CD4-positive, alpha-beta memory T cell (primary cell): ENCODE measurements around the gene SH2D4B. TPM values are rescaled to one million over a fixed set of nuclear protein-coding genes. Genes with fewer than 3 reads are reported as not detected.

ENCODE experiments used
- CTCF ChIA-PET: fragments of 350-600 bp; sonication (Branson Sonifier 250); formaldehyde crosslinking; loops from one replicate; lab custom pipeline; 2021; ENCODE audit warnings: inconsistent platforms; ENCODE audit not compliant: partially characterized antibody; lab: Charles Lee
- POLR2A ChIA-PET: fragments of 350-600 bp; sonication (Branson Sonifier 250); formaldehyde crosslinking; loops from one replicate; lab custom pipeline; 2021; ENCODE audit not compliant: partially characterized antibody; lab: Charles Lee
- DNase-seq, 5 donors: peaks; one replicate each; pipeline versions ENCODE4 v3.0.0 to v3.0.0-alpha.2; 2020 to 2022; ENCODE audit warnings: mixed read lengths in 1 of 5
- H3K27ac ChIP-seq: one replicate; pipeline ENCODE4 v1.7.0; 2013; ENCODE audit warnings: low read depth, low read length
- H3K27me3 ChIP-seq: 2 replicates; pipeline ENCODE4 v1.7.0; 2013; ENCODE audit warnings: mild to moderate bottlenecking, low read length, moderate library complexity; ENCODE audit not compliant: insufficient read depth
- H3K36me3 ChIP-seq: 2 replicates; pipeline ENCODE4 v1.7.0; 2013; ENCODE audit warnings: mild to moderate bottlenecking, low read length, moderate library complexity; ENCODE audit not compliant: insufficient read depth
- H3K4me1 ChIP-seq: 2 replicates; pipeline ENCODE4 v1.7.0; 2013; ENCODE audit warnings: mild to moderate bottlenecking, low read length, moderate library complexity; ENCODE audit not compliant: insufficient read depth
- H3K4me3 ChIP-seq, 2 donors: one replicate each; pipeline ENCODE4 v1.7.0; 2013; ENCODE audit warnings: low read length in 2 of 2, mild to moderate bottlenecking in 1 of 2
- H3K9me3 ChIP-seq, 2 donors: one replicate each; pipeline ENCODE4 v1.7.0; 2013; ENCODE audit warnings: low read length in 2 of 2, control low read depth in 1 of 2; ENCODE audit not compliant: control insufficient read depth in 1 of 2
- H3K27ac Mint-ChIP-seq, 7 donors: one replicate each; pipeline ENCODE4 v1.8.0; 2020 to 2021; ENCODE audit warnings: mixed read lengths in 7 of 7, mild to moderate bottlenecking in 6 of 7, inconsistent platforms in 3 of 7, moderate library complexity in 3 of 7
- H3K27me3 Mint-ChIP-seq, 2 donors: one replicate each; pipeline ENCODE4 v1.8.0; 2020 to 2021; ENCODE audit warnings: mixed read lengths in 2 of 2
- H3K36me3 Mint-ChIP-seq, 2 donors: one replicate each; pipeline ENCODE4 v1.8.0; 2020 to 2021; ENCODE audit warnings: mixed read lengths in 2 of 2, inconsistent platforms in 1 of 2, mild to moderate bottlenecking in 1 of 2
- H3K4me1 Mint-ChIP-seq, 4 donors: one replicate each; pipeline ENCODE4 v1.8.0; 2020 to 2021; ENCODE audit warnings: mixed read lengths in 4 of 4, mild to moderate bottlenecking in 1 of 4
- H3K4me3 Mint-ChIP-seq, 8 donors: one replicate each; pipeline ENCODE4 v1.8.0; 2020 to 2021; ENCODE audit warnings: mixed read lengths in 8 of 8, mild to moderate bottlenecking in 7 of 8, moderate library complexity in 6 of 8, inconsistent platforms in 3 of 8
- H3K9me3 Mint-ChIP-seq, 8 donors: one replicate each; pipeline ENCODE4 v1.8.0; 2020 to 2021; ENCODE audit warnings: mixed read lengths in 8 of 8, mild to moderate bottlenecking in 5 of 8, inconsistent platforms in 3 of 8, moderate library complexity in 1 of 8
- intact Hi-C: fragments of 100-400 bp; cut with micrococcal nuclease; formaldehyde crosslinking; loops from one replicate; pipeline ENCODE4 v1.15.1; 2023
- polyA plus RNA-seq, 2 donors: library from polyadenylated mRNA; unstranded; fragments of 300-500 nt; fragmentation: Illumina TruSeq; gene quantifications; one replicate each; pipeline ENCODE4 v1.2.3, GENCODE V29; 2021
- total RNA-seq, 2 experiments: library from RNA; stranded (reverse); gene quantifications; one replicate each; pipeline ENCODE4 v1.2.3, GENCODE V29; 2021

Gene SH2D4B
- total and polyA plus RNA-seq, 4 experiments from 2014 or later, result 0.17 TPM; not detected in 2

GRCh38 chr10:80686734-80687475, 149.2 kb downstream of the SH2D4B start:
- CTCF ChIA-PET, result interaction anchor here (1.6 to 3.6 kb wide), 2 partner anchors 13 to 24 kb away, joined by 10 to 18 read pairs; no protein-coding TSS in a partner anchor
- no peak overlapping the region for H3K27ac ChIP-seq
- H3K9me3 Mint-ChIP-seq, result no peaks in the 10 kb centered on the region
- H3K36me3 ChIP-seq, result no peaks in the 10 kb centered on the region
- no peak overlapping the region for H3K4me3 Mint-ChIP-seq
- H3K4me1 ChIP-seq, result no peaks in the 10 kb centered on the region
- no peaks in the 10 kb centered on the region for H3K36me3 Mint-ChIP-seq
- H3K9me3 ChIP-seq, result no peaks in the 10 kb centered on the region
- peaks cover 0 to 1% (median 0%) of the 10 kb centered on the region in 4 donors for H3K4me1 Mint-ChIP-seq
- no peak overlapping the region for H3K27ac Mint-ChIP-seq
- H3K4me3 ChIP-seq, result no peak overlapping the region
- no peak for DNase-seq
- H3K27me3 ChIP-seq, result no peaks in the 10 kb centered on the region
- peaks cover 8 to 15% of the 10 kb centered on the region in 2 donors for H3K27me3 Mint-ChIP-seq
- intact Hi-C loops, result no loop called here
- POLR2A ChIA-PET, result no interaction called here

GRCh38 chr10:80687476-80687789, 149.7 kb downstream of the SH2D4B start:
- Mint-ChIP-seq H3K27me3 (peaks cover 9 to 16% of the 10 kb centered on the region in 2 donors), H3K9me3 (no peaks in the 10 kb centered on the region), H3K4me1 (peaks cover 0 to 1% (median 0%) of the 10 kb centered on the region in 4 donors), H3K36me3 (no peaks in the 10 kb centered on the region), H3K4me3 (no peak overlapping the region), H3K27ac (no peak overlapping the region)
- CTCF ChIA-PET, result interaction anchor here (1.6 to 3.6 kb wide), 2 partner anchors 12 to 25 kb away, joined by 10 to 18 read pairs; no protein-coding TSS in a partner anchor
- intact Hi-C loops, result no loop called here
- H3K4me3 ChIP-seq, result no peak overlapping the region
- H3K9me3 ChIP-seq, result no peaks in the 10 kb centered on the region
- DNase-seq, result no peak
- POLR2A ChIA-PET, result no interaction called here
- no peaks in the 10 kb centered on the region for H3K27me3 ChIP-seq
- H3K27ac ChIP-seq, result no peak overlapping the region
- no peaks in the 10 kb centered on the region for H3K4me1 ChIP-seq
- no peaks in the 10 kb centered on the region for H3K36me3 ChIP-seq

- Histone ChIP-seq H3K36me3 (no peaks in the 10 kb centered on the region), H3K27me3 (no peaks in the 10 kb centered on the region), H3K9me3 (no peaks in the 10 kb centered on the region), H3K4me1 (no peaks in the 10 kb centered on the region), H3K27ac (no peak overlapping the region), H3K4me3 (no peak overlapping the region)
- ChIA-PET CTCF (no interaction called here), POLR2A (no interaction called here)
- no peak for DNase-seq
- Mint-ChIP-seq H3K9me3 (no peaks in the 10 kb centered on the region), H3K27ac (no peak overlapping the region), H3K36me3 (no peaks in the 10 kb centered on the region), H3K27me3 (peaks cover 9 to 17% of the 10 kb centered on the region in 2 donors), H3K4me3 (no peak overlapping the region), H3K4me1 (no peaks in the 10 kb centered on the region)
- intact Hi-C loops, result loop anchor here (10.0 kb wide), 1 partner anchor 246 kb away; no protein-coding TSS in a partner anchor
Measured at GRCh38 chr10:80690434-80690833, 152.7 kb downstream of the SH2D4B start.

- Histone ChIP-seq H3K4me3 (no peak overlapping the region), H3K4me1 (no peaks in the 10 kb centered on the region), H3K9me3 (no peaks in the 10 kb centered on the region), H3K27ac (no peak overlapping the region), H3K36me3 (no peaks in the 10 kb centered on the region), H3K27me3 (no peaks in the 10 kb centered on the region)
- Mint-ChIP-seq H3K36me3 (no peaks in the 10 kb centered on the region), H3K9me3 (no peaks in the 10 kb centered on the region), H3K4me1 (no peaks in the 10 kb centered on the region), H3K27me3 (peaks cover 9 to 17% of the 10 kb centered on the region in 2 donors), H3K27ac (no peak overlapping the region), H3K4me3 (no peak overlapping the region)
- ChIA-PET POLR2A (no interaction called here), CTCF (no interaction called here)
- DNase-seq, result no peak
- intact Hi-C loops, result loop anchor here (10.0 kb wide), 1 partner anchor 247 kb away; no protein-coding TSS in a partner anchor
Measured at GRCh38 chr10:80691441-80691840, 153.7 kb downstream of the SH2D4B start.

- peaks cover 9 to 17% of the 10 kb centered on the region in 2 donors for H3K27me3 Mint-ChIP-seq
- H3K4me1 Mint-ChIP-seq, result no peaks in the 10 kb centered on the region
- no peaks in the 10 kb centered on the region for H3K27me3 ChIP-seq
- no peak overlapping the region for H3K27ac ChIP-seq
- no peak overlapping the region for H3K27ac Mint-ChIP-seq
- H3K9me3 ChIP-seq, result no peaks in the 10 kb centered on the region
- H3K4me1 ChIP-seq, result no peaks in the 10 kb centered on the region
- no peaks in the 10 kb centered on the region for H3K9me3 Mint-ChIP-seq
- intact Hi-C loops, result loop anchor here (10.0 kb wide), 1 partner anchor 249 kb away; no protein-coding TSS in a partner anchor
- no peak overlapping the region for H3K4me3 Mint-ChIP-seq
- H3K36me3 Mint-ChIP-seq, result no peaks in the 10 kb centered on the region
- no peaks in the 10 kb centered on the region for H3K36me3 ChIP-seq
- CTCF ChIA-PET, result interaction anchor here (1.2 to 1.3 kb wide), 2 partner anchors 9 to 31 kb away, joined by 3 to 4 read pairs; no protein-coding TSS in a partner anchor
- POLR2A ChIA-PET, result no interaction called here
- DNase-seq, result no peak
- no peak overlapping the region for H3K4me3 ChIP-seq
Measured at GRCh38 chr10:80693565-80693964, 155.9 kb downstream of the SH2D4B start.

- H3K4me1 Mint-ChIP-seq, result peaks cover 0 to 5% (median 0%) of the 10 kb centered on the region in 4 donors
- H3K27ac Mint-ChIP-seq, result no peak overlapping the region
- ChIA-PET CTCF (interaction anchor here (1.1 kb wide), 2 partner anchors 12 to 325 kb away, joined by 3 to 5 read pairs; no protein-coding TSS in a partner anchor), POLR2A (no interaction called here)
- H3K27me3 ChIP-seq, result no peaks in the 10 kb centered on the region
- no peaks in the 10 kb centered on the region for H3K9me3 ChIP-seq
- H3K4me1 ChIP-seq, result no peaks in the 10 kb centered on the region
- intact Hi-C loops, result loop anchor here (10.0 kb wide), 1 partner anchor 250 kb away; no protein-coding TSS in a partner anchor
- no peak for DNase-seq
- H3K36me3 ChIP-seq, result no peaks in the 10 kb centered on the region
- no peaks in the 10 kb centered on the region for H3K9me3 Mint-ChIP-seq
- H3K27ac ChIP-seq, result no peak overlapping the region
- H3K27me3 Mint-ChIP-seq, result peaks cover 5 to 16% of the 10 kb centered on the region in 2 donors
- H3K4me3 Mint-ChIP-seq, result no peak overlapping the region
- no peak overlapping the region for H3K4me3 ChIP-seq
- H3K36me3 Mint-ChIP-seq, result no peaks in the 10 kb centered on the region
Measured at GRCh38 chr10:80694930-80695329, 157.2 kb downstream of the SH2D4B start.
